ENCODE data around the gene THOC3.
"Not testable (repeated sequence)": the region's sequence is repeated elsewhere in the genome, so short reads cannot be mapped to it uniquely, and the experiment has no call there.

The THOC3 gene

GRCh38 chr5:175940632-175941031, 27.5 kb downstream of the THOC3 start:
- not testable (repeated sequence) for DNase-seq (ENCODE audit: low read depth in 2 of 2)

- not testable (repeated sequence) for DNase-seq (ENCODE audit: low read depth in 2 of 2)
Observed at GRCh38 chr5:175938489-175938888, 29.6 kb downstream of the THOC3 start.

- DNase-seq (ENCODE audit: low read depth in 2 of 2), result not testable (repeated sequence)
Observed at GRCh38 chr5:175928752-175929151, 39.4 kb downstream of the THOC3 start.

- DNase-seq (ENCODE audit: low read depth in 2 of 2), result not testable (repeated sequence)
Observed at GRCh38 chr5:175925106-175925505, 43.0 kb downstream of the THOC3 start.

- no peak for DNase-seq (ENCODE audit: low read depth in 2 of 2)
Observed at GRCh38 chr5:175922192-175922885, 45.8 kb downstream of the THOC3 start.

- no peak for DNase-seq (ENCODE audit: low read depth in 2 of 2)
Observed at GRCh38 chr5:175921061-175921730, 46.9 kb downstream of the THOC3 start.

GRCh38 chr5:175920231-175920811, 47.8 kb downstream of the THOC3 start:
- no peak for DNase-seq (ENCODE audit: low read depth in 2 of 2)

GRCh38 chr5:175915066-175916037, 52.8 kb downstream of the THOC3 start:
- not testable (repeated sequence) for DNase-seq (ENCODE audit: low read depth in 2 of 2)

GRCh38 chr5:175913835-175914672, 54.1 kb downstream of the THOC3 start:
- not testable (repeated sequence) for DNase-seq (ENCODE audit: low read depth in 2 of 2)

- not testable (repeated sequence) for DNase-seq (ENCODE audit: low read depth in 2 of 2)
Observed at GRCh38 chr5:175910072-175910471, 58.0 kb downstream of the THOC3 start.
